Gastroesophageal sphincter (tissue), 4 donors: ENCODE results near the gene PCSK5. TPM values are rescaled to one million over a fixed set of nuclear protein-coding genes. Genes with fewer than 3 reads are reported as not detected.
"Not testable (repeated sequence)": the region's sequence is repeated elsewhere in the genome, so short reads cannot be mapped to it uniquely, and the experiment has no call there.

Source experiments
- ATAC-seq: fragments of 150-250 bp; one replicate; pipeline ENCODE4 v1.9.1; 2016; ENCODE audit warnings: mild to moderate bottlenecking, moderate library complexity
- H3K27ac ChIP-seq, 4 donors: fragments of 200-600 bp; sonication (generic) in 3 of 4; 1 replicate in 3 of 4; 2 replicates in 1 of 4; pipeline ENCODE4 v1.5.1; 2016 to 2019
- H3K27me3 ChIP-seq: fragments of 200-600 bp; sonication (generic); one replicate; pipeline ENCODE4 v1.5.1; 2019
- H3K36me3 ChIP-seq, 2 donors: fragments of 200-600 bp; sonication (generic); one replicate each; pipeline ENCODE4 v1.5.1; 2019; ENCODE audit warnings: control low read depth in 1 of 2
- H3K4me1 ChIP-seq, 3 donors: fragments of 200-600 bp; sonication (generic); 1 replicate in 2 of 3; 2 replicates in 1 of 3; pipeline ENCODE4 v1.5.1; 2016 to 2019; ENCODE audit warnings: control low read depth in 2 of 3
- H3K4me3 ChIP-seq, 2 donors: fragments of 200-600 bp; sonication (generic); one replicate each; pipeline ENCODE4 v1.5.1; 2019; ENCODE audit warnings: mild to moderate bottlenecking in 1 of 2, moderate library complexity in 1 of 2
- H3K9me3 ChIP-seq, 3 donors: fragments of 200-600 bp; sonication (generic); one replicate each; pipeline ENCODE4 v1.5.1; 2017 to 2019; ENCODE audit warnings: control low read depth in 2 of 3
- EP300 ChIP-seq: sonication (generic); formaldehyde crosslinking; IDR thresholded peaks from one replicate; pipeline ENCODE4 v1.6.1; 2017; ENCODE audit warnings: antibody characterized with exemption, mild to moderate bottlenecking
- POLR2A ChIP-seq, 2 donors: fragments of 450-650 bp; IDR thresholded peaks; one replicate each; pipeline ENCODE4 v1.6.1; 2017; ENCODE audit warnings: antibody characterized with exemption in 2 of 2, mild to moderate bottlenecking in 2 of 2, moderate library complexity in 1 of 2
- POLR2AphosphoS5 ChIP-seq: sonication (generic); formaldehyde crosslinking; IDR thresholded peaks from one replicate; pipeline ENCODE4 v1.6.1; 2017; ENCODE audit warnings: antibody characterized with exemption
- WGBS, 2 donors: methylation state at CpG; one replicate each; pipeline ENCODE4 v1.1.5; 2018; ENCODE audit warnings: low coverage in 1 of 2; 5-methylcytosine and 5-hydroxymethylcytosine counted together
- total RNA-seq, 4 donors: library from RNA; depleted of rRNA; stranded (reverse); fragments of >200 nt; gene quantifications; one replicate each; pipeline ENCODE4 v1.1.0, GENCODE V29; 2016
- TF ChIP-seq, protein P1 (sequence below), 4 experiments: fragments of 200-600 bp in 2 of 4; fragments of 450-650 bp in 2 of 4; sonication (generic) in 1 of 4; IDR thresholded peaks; one replicate each; pipeline ENCODE4 v1.5.1; 2017 to 2019; ENCODE audit warnings: antibody characterized with exemption in 4 of 4, mild to moderate bottlenecking in 2 of 4, moderate library complexity in 2 of 4

PCSK5 gene
- total RNA-seq, 4 donors from 2014 or later = 20.1 to 37.3 (median 28.1) TPM

DNA sequence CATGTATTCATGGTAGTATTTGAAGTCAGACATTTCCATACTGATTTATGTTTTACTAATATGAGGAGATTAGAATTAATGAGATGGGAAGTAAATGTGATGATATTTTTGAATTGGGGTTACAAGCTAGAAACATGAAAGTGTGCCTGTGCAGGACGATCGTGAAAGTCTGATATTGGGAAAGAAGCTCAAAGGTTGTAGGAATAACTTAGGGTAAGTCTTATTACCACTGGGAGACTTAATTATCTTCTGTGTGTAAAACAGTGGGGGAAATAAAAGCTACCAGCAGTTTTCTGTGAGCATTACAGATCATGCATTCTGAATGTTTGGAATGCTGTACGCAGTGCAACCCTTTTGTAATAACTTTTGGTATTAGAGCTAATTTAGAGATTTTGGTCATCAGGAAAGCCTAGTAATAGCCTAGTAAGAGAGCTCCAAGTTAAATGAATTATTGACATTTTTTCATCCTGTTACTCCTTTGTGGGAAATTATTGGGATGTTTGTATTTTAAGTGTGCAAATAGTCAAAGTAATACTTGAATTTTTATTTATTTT lies 153.9 kb downstream of the PCSK5 start:
- Histone ChIP-seq H3K27me3 (no peaks in the 10 kb centered on the region), H3K4me3 (no peak overlapping the region), H3K9me3 (no peaks in the 10 kb centered on the region), H3K36me3 (no peaks in the 10 kb centered on the region), H3K27ac (no peak overlapping the region), H3K4me1 (no peaks in the 10 kb centered on the region)
- ATAC-seq = no peak
- 59 to 69% methylated on average over 3 of the region's 3 CpGs for WGBS, 2 donors
- TF ChIP-seq, protein P1, sequence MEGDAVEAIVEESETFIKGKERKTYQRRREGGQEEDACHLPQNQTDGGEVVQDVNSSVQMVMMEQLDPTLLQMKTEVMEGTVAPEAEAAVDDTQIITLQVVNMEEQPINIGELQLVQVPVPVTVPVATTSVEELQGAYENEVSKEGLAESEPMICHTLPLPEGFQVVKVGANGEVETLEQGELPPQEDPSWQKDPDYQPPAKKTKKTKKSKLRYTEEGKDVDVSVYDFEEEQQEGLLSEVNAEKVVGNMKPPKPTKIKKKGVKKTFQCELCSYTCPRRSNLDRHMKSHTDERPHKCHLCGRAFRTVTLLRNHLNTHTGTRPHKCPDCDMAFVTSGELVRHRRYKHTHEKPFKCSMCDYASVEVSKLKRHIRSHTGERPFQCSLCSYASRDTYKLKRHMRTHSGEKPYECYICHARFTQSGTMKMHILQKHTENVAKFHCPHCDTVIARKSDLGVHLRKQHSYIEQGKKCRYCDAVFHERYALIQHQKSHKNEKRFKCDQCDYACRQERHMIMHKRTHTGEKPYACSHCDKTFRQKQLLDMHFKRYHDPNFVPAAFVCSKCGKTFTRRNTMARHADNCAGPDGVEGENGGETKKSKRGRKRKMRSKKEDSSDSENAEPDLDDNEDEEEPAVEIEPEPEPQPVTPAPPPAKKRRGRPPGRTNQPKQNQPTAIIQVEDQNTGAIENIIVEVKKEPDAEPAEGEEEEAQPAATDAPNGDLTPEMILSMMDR (IDR thresholded peaks at IDR 0.05) = no peak
- TF ChIP-seq POLR2AphosphoS5 (no peak), POLR2A (IDR thresholded peaks at IDR 0.05) (no peak), EP300 (no peak)

DNA sequence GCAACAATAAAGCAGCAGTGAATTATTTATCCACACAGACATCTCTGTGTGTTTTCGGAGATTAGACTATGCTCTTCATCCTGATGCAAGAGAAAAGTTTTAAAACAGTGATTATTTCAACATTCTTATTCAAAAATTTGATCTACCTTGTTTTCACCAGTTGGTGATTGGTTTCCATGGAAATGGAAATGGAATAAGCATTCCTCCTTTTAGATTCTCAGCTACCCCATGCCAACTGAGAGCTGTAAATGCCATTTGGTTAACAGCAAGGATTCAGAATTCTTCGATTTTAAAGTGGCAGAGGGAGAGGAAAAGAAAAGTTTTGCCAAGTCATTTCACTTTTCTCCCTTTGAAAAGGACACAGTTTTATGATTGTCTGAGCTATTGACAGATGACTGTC lies 154.7 kb downstream of the PCSK5 start:
- Histone ChIP-seq H3K27me3 (no peaks in the 10 kb centered on the region), H3K9me3 (no peaks in the 10 kb centered on the region), H3K4me3 (no peak overlapping the region), H3K36me3 (no peaks in the 10 kb centered on the region), H3K4me1 (no peaks in the 10 kb centered on the region), H3K27ac (no peak overlapping the region)
- TF ChIP-seq POLR2A (IDR thresholded peaks at IDR 0.05) (no peak), POLR2AphosphoS5 (no peak)
- TF ChIP-seq, protein P1 (IDR thresholded peaks at IDR 0.05) = no peak
- 61 to 71% methylated on average over 2 of the region's 2 CpGs for WGBS, 2 donors
- ATAC-seq = no peak

DNA sequence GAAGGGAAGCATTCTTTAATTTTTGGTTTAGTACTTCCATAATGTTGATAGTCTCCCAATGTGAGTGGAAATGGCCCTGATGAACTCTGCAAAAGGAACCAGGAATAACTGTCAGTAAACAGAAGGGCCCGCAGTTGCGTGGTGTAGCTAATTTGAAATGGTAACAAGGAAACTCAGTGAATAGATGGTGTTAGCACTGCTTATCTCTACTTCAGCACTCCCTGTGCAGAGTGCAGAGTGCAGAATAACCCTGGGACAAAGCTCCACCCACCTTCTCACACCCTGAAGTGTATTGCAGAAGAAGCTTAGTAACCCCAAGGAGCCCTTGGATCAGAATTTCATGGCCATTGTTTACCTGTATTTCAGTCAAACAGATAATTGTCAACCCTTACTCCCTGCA lies 158.9 kb downstream of the PCSK5 start:
- no peak overlapping the region for H3K27ac ChIP-seq
- TF ChIP-seq EP300 (no peak), POLR2AphosphoS5 (no peak), POLR2A (IDR thresholded peaks at IDR 0.05) (no peak)
- TF ChIP-seq, protein P1 (IDR thresholded peaks at IDR 0.05) = no peak
- no peaks in the 10 kb centered on the region for H3K27me3 ChIP-seq
- H3K9me3 ChIP-seq = no peaks in the 10 kb centered on the region
- WGBS, 2 donors = 71% methylated on average over 2 of the region's 2 CpGs; no CpG with 5 or more reads in 1 of the 2 donors
- ATAC-seq = no peak
- H3K4me1 ChIP-seq = no peaks in the 10 kb centered on the region
- no peak overlapping the region for H3K4me3 ChIP-seq
- no peaks in the 10 kb centered on the region for H3K36me3 ChIP-seq

DNA sequence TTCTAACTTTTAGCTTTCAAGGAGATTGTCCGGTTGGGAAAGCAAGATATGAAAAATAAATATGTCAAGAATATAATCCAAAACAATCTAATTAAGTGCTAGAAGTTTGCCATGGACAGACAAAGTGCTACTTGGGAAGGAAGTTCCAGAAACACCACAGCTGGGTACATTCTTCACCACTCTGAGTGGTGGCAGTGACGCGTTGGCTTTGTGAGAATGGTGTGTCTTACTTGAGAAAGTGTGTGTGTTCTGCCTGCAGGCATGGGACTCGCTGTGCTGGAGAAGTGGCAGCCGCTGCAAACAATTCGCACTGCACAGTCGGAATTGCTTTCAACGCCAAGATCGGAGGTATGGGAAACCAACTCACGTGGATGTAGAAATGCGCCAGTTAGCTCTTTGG lies 177.2 kb downstream of the PCSK5 start:
- Histone ChIP-seq H3K9me3 (no peaks in the 10 kb centered on the region), H3K4me1 (no peaks in the 10 kb centered on the region), H3K36me3 (peaks cover 0 to 16% of the 10 kb centered on the region in 2 donors), H3K4me3 (no peak overlapping the region), H3K27me3 (no peaks in the 10 kb centered on the region), H3K27ac (no peak overlapping the region)
- WGBS, 2 donors = 91 to 95% methylated on average over 10 to 11 of the region's 11 CpGs
- ATAC-seq = no peak
- TF ChIP-seq POLR2A (IDR thresholded peaks at IDR 0.05) (no peak), EP300 (no peak), POLR2AphosphoS5 (no peak)
- TF ChIP-seq, protein P1 (IDR thresholded peaks at IDR 0.05) = no peak

DNA sequence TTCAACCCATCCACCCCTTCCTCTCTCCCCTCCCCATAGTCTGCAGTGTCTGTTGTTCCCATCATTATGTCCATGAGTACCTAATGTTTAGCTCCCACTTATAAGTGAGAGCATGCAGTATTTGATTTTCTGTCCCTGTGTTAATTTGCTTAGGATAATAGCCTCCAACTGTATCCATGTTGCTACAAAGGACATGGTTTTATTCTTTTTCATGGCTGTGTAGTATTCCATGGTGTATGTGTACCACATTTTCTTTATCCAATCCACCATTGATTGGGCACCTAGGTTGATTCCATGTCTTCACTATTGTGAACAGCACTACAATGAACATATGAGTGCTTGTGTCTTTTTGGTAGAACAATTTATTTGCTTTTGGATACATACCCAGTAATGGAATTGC lies 187.1 kb downstream of the PCSK5 start:
- peaks cover 0 to 25% of the 10 kb centered on the region in 2 donors for H3K36me3 ChIP-seq
- no peak overlapping the region for H3K4me3 ChIP-seq
- H3K9me3 ChIP-seq = no peaks in the 10 kb centered on the region
- no peak for ATAC-seq
- no peak overlapping the region for H3K27ac ChIP-seq
- H3K27me3 ChIP-seq = no peaks in the 10 kb centered on the region
- peaks cover 0 to 13% (median 8%) of the 10 kb centered on the region in 3 donors for H3K4me1 ChIP-seq
- no peak for TF ChIP-seq POLR2A (IDR thresholded peaks at IDR 0.05)

DNA sequence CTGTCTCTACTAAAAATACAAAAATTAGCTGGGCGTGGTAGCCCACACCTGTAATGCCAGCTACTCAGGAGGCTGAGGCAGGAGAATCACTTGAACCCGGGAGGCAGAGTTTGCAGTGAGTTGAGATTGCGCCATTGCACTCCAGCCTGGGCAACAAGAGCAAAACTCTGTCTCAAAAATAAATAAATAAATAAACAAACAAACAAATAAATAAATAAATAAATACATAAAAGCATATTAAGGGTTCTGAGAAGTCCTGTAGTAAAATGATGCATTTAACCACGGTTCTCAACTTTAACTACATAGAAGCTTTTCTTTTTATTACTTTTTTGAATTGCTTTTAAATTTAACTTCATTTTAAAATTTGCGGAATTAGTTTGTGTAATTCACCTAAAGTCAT lies 190.8 kb downstream of the PCSK5 start:
- not testable (repeated sequence) for H3K4me3 ChIP-seq, H3K27ac ChIP-seq, H3K27me3 ChIP-seq, ATAC-seq, H3K9me3 ChIP-seq, H3K36me3 ChIP-seq
- H3K4me1 ChIP-seq = peaks cover 0 to 23% (median 8%) of the 10 kb centered on the region in 3 donors
- 94 to 95% methylated on average over 4 to 5 of the region's 5 CpGs for WGBS, 2 donors
